GM11168 (cell line): Measurements from ENCODE around the gene TADA2A.

Experiments
- in situ Hi-C: fragments of 300-500 bp; cut with MboI; formaldehyde crosslinking; loops from one replicate; pipeline ENCODE4 v1.12.0; 2022; ENCODE audit warnings: low sequenced_read_pairs; ENCODE audit not compliant: unreplicated experiment

TADA2A gene

GRCh38 chr17:37519251-37519985, 112.7 kb downstream of the TADA2A start:
- in situ Hi-C loops, result no loop called here

GRCh38 chr17:37520174-37520573, 113.5 kb downstream of the TADA2A start:
- in situ Hi-C loops, result no loop called here

- in situ Hi-C loops, result no loop called here
These were observed 115.1 kb downstream of the TADA2A start for GRCh38 chr17:37521821-37522220.

- in situ Hi-C loops, result no loop called here
These were observed 117.1 kb downstream of the TADA2A start for GRCh38 chr17:37523715-37524219.

- in situ Hi-C loops, result no loop called here
These were observed 120.7 kb downstream of the TADA2A start for GRCh38 chr17:37527249-37527851.
